Natural killer cell (primary cell): ENCODE results near the gene IL22RA1. TPM values are rescaled to one million over a fixed set of nuclear protein-coding genes. Genes with fewer than 3 reads are reported as not detected.
A peak's percentile ranks its signal among the peaks of the same experiment; 100 is the strongest.

ENCODE experiments used
- ATAC-seq, 3 donors: fragments of 150-1000 bp in 2 of 3; fragments of 200-7000 bp in 1 of 3; cut with Tn5 transposase; 1 replicate in 1 of 3; 2 replicates in 2 of 3; pipeline ENCODE4 v1.10.0; 2021; ENCODE audit warnings: mild to moderate bottlenecking in 2 of 3, moderate library complexity in 2 of 3
- DNase-seq, 2 donors: peaks; one replicate each; pipeline versions ENCODE4 v3.0.0 to v3.0.0-alpha.2; 2013 to 2021; ENCODE audit warnings: mixed read lengths in 1 of 2
- H3K27ac ChIP-seq: one replicate; pipeline ENCODE4 v1.5.1; 2013; ENCODE audit warnings: mild to moderate bottlenecking, low read length
- H3K27me3 ChIP-seq: one replicate; pipeline ENCODE4 v1.6.1; 2013; ENCODE audit warnings: low read length; ENCODE audit not compliant: control insufficient read depth, insufficient read depth
- H3K36me3 ChIP-seq: one replicate; pipeline ENCODE4 v1.6.1; 2013; ENCODE audit warnings: low read length; ENCODE audit not compliant: control insufficient read depth, insufficient read depth
- H3K4me1 ChIP-seq: one replicate; pipeline ENCODE4 v1.6.1; 2013; ENCODE audit warnings: low read length; ENCODE audit not compliant: control insufficient read depth, insufficient read depth
- H3K4me3 ChIP-seq: one replicate; pipeline ENCODE4 v1.5.1; 2013; ENCODE audit warnings: low read length
- H3K9me3 ChIP-seq: one replicate; pipeline ENCODE4 v1.6.1; 2013; ENCODE audit warnings: low read length; ENCODE audit not compliant: control insufficient read depth, insufficient read depth
- H3K27ac Mint-ChIP-seq, 2 donors: one replicate each; pipeline ENCODE4 v1.8.0; 2022; ENCODE audit warnings: mild to moderate bottlenecking in 2 of 2, mixed read lengths in 2 of 2, moderate library complexity in 1 of 2
- H3K27me3 Mint-ChIP-seq, 2 donors: one replicate each; pipeline ENCODE4 v1.8.0; 2022; ENCODE audit warnings: low read depth in 2 of 2, mixed read lengths in 2 of 2
- H3K36me3 Mint-ChIP-seq: one replicate; pipeline ENCODE4 v1.8.0; 2022; ENCODE audit warnings: mixed read lengths
- H3K4me1 Mint-ChIP-seq, 2 donors: one replicate each; pipeline ENCODE4 v1.8.0; 2022; ENCODE audit warnings: mixed read lengths in 2 of 2
- H3K4me3 Mint-ChIP-seq: one replicate; pipeline ENCODE4 v1.8.0; 2022; ENCODE audit warnings: mild to moderate bottlenecking, moderate library complexity, mixed read lengths
- H3K9me3 Mint-ChIP-seq, 2 donors: one replicate each; pipeline ENCODE4 v1.8.0; 2022; ENCODE audit warnings: mixed read lengths in 2 of 2
- CTCF ChIP-seq: fragments of 200-600 bp; IDR thresholded peaks from one replicate; pipeline ENCODE4 v1.8.0; 2022; ENCODE audit warnings: antibody characterized with exemption
- WGBS: methylation state at CpG from one replicate; pipeline ENCODE4 v1.1.7; 2013; ENCODE audit warnings: missing lambda C conversion rate; ENCODE audit not compliant: insufficient coverage; 5-methylcytosine and 5-hydroxymethylcytosine counted together
- intact Hi-C: fragments of 100-400 bp; cut with micrococcal nuclease; formaldehyde crosslinking; loops from one replicate; pipeline ENCODE4 v1.14.2; 2022
- total RNA-seq, 4 donors: library from RNA; stranded (reverse); fragments of 120-200 nt in 1 of 4; gene quantifications; one replicate each; pipeline versions ENCODE4 v1.2.3 to v1.2.4, GENCODE V29; 2013 to 2022

IL22RA1 gene
- total RNA-seq, 3 donors from 2014 or later (not counting 1 experiment from before 2014, with no cell fraction given): not detected

- Mint-ChIP-seq H3K4me1 (peaks cover 7 to 11% of the 10 kb centered on the region in 2 donors), H3K4me3 (no peak overlapping the region), H3K27ac (no peak overlapping the region), H3K36me3 (no peaks in the 10 kb centered on the region), H3K9me3 (no peaks in the 10 kb centered on the region), H3K27me3 (peaks cover 0 to 13% of the 10 kb centered on the region in 2 donors)
- DNase-seq: no peak
- intact Hi-C loops: no loop called here
- 93% methylated on average over 11 of the region's 11 CpGs for WGBS
- Histone ChIP-seq H3K36me3 (no peaks in the 10 kb centered on the region), H3K27me3 (no peaks in the 10 kb centered on the region), H3K27ac (no peak overlapping the region), H3K4me3 (no peak overlapping the region), H3K9me3 (no peaks in the 10 kb centered on the region), H3K4me1 (no peaks in the 10 kb centered on the region)
- ATAC-seq: no peak
- no peak for TF ChIP-seq CTCF
Measured at GRCh38 chr1:24139841-24140425, 3.0 kb downstream of the IL22RA1 start.

- H3K36me3 ChIP-seq: no peaks in the 10 kb centered on the region
- no peaks in the 10 kb centered on the region for H3K36me3 Mint-ChIP-seq
- no peaks in the 10 kb centered on the region for H3K9me3 Mint-ChIP-seq
- H3K4me3 ChIP-seq: no peak overlapping the region
- intact Hi-C loops: no loop called here
- WGBS: 92% methylated on average over 1 of the region's 2 CpGs
- peaks cover under 1 to 8% of the 10 kb centered on the region in 2 donors for H3K27me3 Mint-ChIP-seq
- H3K27ac ChIP-seq: no peak overlapping the region
- DNase-seq (no peak), ATAC-seq (no peak)
- no peak for TF ChIP-seq CTCF
- H3K4me3 Mint-ChIP-seq: no peak overlapping the region
- H3K27me3 ChIP-seq: no peaks in the 10 kb centered on the region
- peaks cover 7 to 11% of the 10 kb centered on the region in 2 donors for H3K4me1 Mint-ChIP-seq
- H3K27ac Mint-ChIP-seq: no peak overlapping the region
- H3K9me3 ChIP-seq: no peaks in the 10 kb centered on the region
- H3K4me1 ChIP-seq: no peaks in the 10 kb centered on the region
Measured at GRCh38 chr1:24139222-24139489, 3.8 kb downstream of the IL22RA1 start.

GRCh38 chr1:24138476-24139221 lies 4.3 kb downstream of the IL22RA1 start:
- no peaks in the 10 kb centered on the region for H3K27me3 ChIP-seq
- Mint-ChIP-seq H3K36me3 (no peaks in the 10 kb centered on the region), H3K4me1 (peaks cover 7 to 11% of the 10 kb centered on the region in 2 donors), H3K4me3 (no peak overlapping the region), H3K27me3 (peaks cover 3 to 7% of the 10 kb centered on the region in 2 donors), H3K27ac (no peak overlapping the region), H3K9me3 (no peaks in the 10 kb centered on the region)
- no peak overlapping the region for H3K4me3 ChIP-seq
- H3K36me3 ChIP-seq: no peaks in the 10 kb centered on the region
- TF ChIP-seq CTCF: no peak
- intact Hi-C loops: no loop called here
- 67% methylated on average over 13 of the region's 13 CpGs for WGBS
- DNase-seq: no peak
- peak in 2 of 3 donors; percentile 26 to 71 for ATAC-seq
- H3K9me3 ChIP-seq: no peaks in the 10 kb centered on the region
- no peak overlapping the region for H3K27ac ChIP-seq
- H3K4me1 ChIP-seq: no peaks in the 10 kb centered on the region
